SK-N-SH treated with all-trans-retinoic acid at 6 μM for 48 hours (cell line): ENCODE measurements around the gene SIRT4.

Experiments
- ATAC-seq: fragments of 200-7000 bp; cut with Tn5 transposase; 3 replicates; pipeline ENCODE4 v1.9.1; 2020; ENCODE audit warnings: mild to moderate bottlenecking, moderate library complexity
- ARNTL ChIP-seq: fragments of 450-650 bp; formaldehyde crosslinking; IDR thresholded peaks from 2 replicates; pipeline ENCODE4 v1.5.0; 2020; ENCODE audit warnings: low read depth, mild to moderate bottlenecking, moderate library complexity, borderline replicate concordance
- BACH2 ChIP-seq: fragments of 250-450 bp; sonication (Bioruptor Pico); IDR thresholded peaks from 2 replicates; pipeline ENCODE4 v1.9.0; 2021; ENCODE audit warnings: mild to moderate bottlenecking, borderline replicate concordance
- CREB5 ChIP-seq: fragments of 250-450 bp; sonication (Bioruptor Pico); IDR thresholded peaks from 2 replicates; pipeline ENCODE4 v1.5.1; 2020; ENCODE audit warnings: low read depth, mild to moderate bottlenecking, moderate library complexity
- CSDC2 ChIP-seq: fragments of 250-450 bp; sonication (Bioruptor Pico); IDR thresholded peaks from 2 replicates; pipeline ENCODE4 v1.5.0; 2020; ENCODE audit warnings: mild to moderate bottlenecking, moderate library complexity
- CSRNP3 ChIP-seq: fragments of 250-450 bp; sonication (Bioruptor Pico); IDR thresholded peaks from 2 replicates; pipeline ENCODE4 v1.5.1; 2021; ENCODE audit warnings: mild to moderate bottlenecking, moderate library complexity
- ESRRG ChIP-seq: fragments of 250-450 bp; sonication (Bioruptor Pico); IDR thresholded peaks from 2 replicates; pipeline ENCODE4 v1.6.1; 2021; ENCODE audit warnings: mild to moderate bottlenecking
- GLIS3 ChIP-seq: fragments of 250-450 bp; sonication (Bioruptor Pico); IDR thresholded peaks from 2 replicates; pipeline ENCODE4 v1.5.0; 2020; ENCODE audit warnings: mild to moderate bottlenecking, moderate library complexity
- ISL1 ChIP-seq: fragments of 250-450 bp; sonication (Bioruptor Pico); IDR thresholded peaks from 2 replicates; pipeline ENCODE4 v2.1.2; 2022; ENCODE audit warnings: mild to moderate bottlenecking, moderate library complexity
- POU6F1 ChIP-seq: fragments of 250-450 bp; sonication (Bioruptor Pico); IDR thresholded peaks from 2 replicates; pipeline ENCODE4 v1.8.0; 2021; ENCODE audit warnings: low read depth, mild to moderate bottlenecking, moderate library complexity, borderline replicate concordance
- PPARA ChIP-seq: fragments of 250-450 bp; sonication (Bioruptor Pico); IDR thresholded peaks from 2 replicates; pipeline ENCODE4 v1.5.0; 2020; ENCODE audit warnings: mild to moderate bottlenecking, borderline replicate concordance
- RARB ChIP-seq: fragments of 250-450 bp; sonication (Bioruptor Pico); IDR thresholded peaks from 2 replicates; pipeline ENCODE4 v1.8.0; 2021; ENCODE audit warnings: mild to moderate bottlenecking, moderate library complexity
- SNAI2 ChIP-seq: fragments of 250-450 bp; sonication (Bioruptor Pico); IDR thresholded peaks from 2 replicates; pipeline ENCODE4 v1.5.0; 2020; ENCODE audit warnings: mild to moderate bottlenecking, moderate library complexity
- TCF4 ChIP-seq: fragments of 250-450 bp; sonication (Bioruptor Pico); IDR thresholded peaks from 2 replicates; pipeline ENCODE4 v1.8.0; 2021; ENCODE audit warnings: mild to moderate bottlenecking, moderate library complexity, borderline replicate concordance
- TOX ChIP-seq: fragments of 250-450 bp; sonication (Bioruptor Pico); IDR thresholded peaks from 2 replicates; pipeline ENCODE4 v1.8.0; 2021; ENCODE audit warnings: mild to moderate bottlenecking, moderate library complexity, borderline replicate concordance
- TSHZ2 ChIP-seq: fragments of 250-450 bp; sonication (Bioruptor Pico); IDR thresholded peaks from 2 replicates; pipeline ENCODE4 v1.5.0; 2020; ENCODE audit warnings: mild to moderate bottlenecking, moderate library complexity
- ZC3H10 ChIP-seq: fragments of 250-450 bp; sonication (Bioruptor Pico); IDR thresholded peaks from 2 replicates; pipeline ENCODE4 v1.5.1; 2021; ENCODE audit warnings: mild to moderate bottlenecking, moderate library complexity
- ZFP3 ChIP-seq: fragments of 250-450 bp; sonication (Bioruptor Pico); IDR thresholded peaks from 2 replicates; pipeline ENCODE4 v1.5.0; 2020; ENCODE audit warnings: mild to moderate bottlenecking, moderate library complexity
- ZFP30 ChIP-seq: fragments of 450-650 bp; formaldehyde crosslinking; IDR thresholded peaks from 2 replicates; pipeline ENCODE4 v1.5.0; 2022; ENCODE audit warnings: mild to moderate bottlenecking, moderate library complexity
- ZNF565 ChIP-seq: fragments of 450-650 bp; formaldehyde crosslinking; conservative IDR thresholded peaks from 2 replicates; pipeline ENCODE4 v1.5.0; 2020; ENCODE audit warnings: low read depth, mild to moderate bottlenecking, moderate library complexity
- ZNF8 ChIP-seq: fragments of 450-650 bp; formaldehyde crosslinking; IDR thresholded peaks from 2 replicates; pipeline ENCODE4 v1.5.0; 2020; ENCODE audit warnings: mild to moderate bottlenecking, moderate library complexity

Gene SIRT4

GRCh38 chr12:120278137-120279069 is 23.7 kb upstream of the SIRT4 start:
- no peak for ATAC-seq
- no peak for TF ChIP-seq TSHZ2 (CRISPR knock-in tag)
- TF ChIP-seq BACH2 (CRISPR knock-in tag): no peak
- no peak for TF ChIP-seq RARB (CRISPR knock-in tag)
- no peak for TF ChIP-seq ZNF8 (CRISPR knock-in tag)
- TF ChIP-seq ARNTL (CRISPR knock-in tag): no peak
- no peak for TF ChIP-seq ZFP30 (CRISPR knock-in tag)
- TF ChIP-seq CREB5: no peak
- no peak for TF ChIP-seq ZFP3 (CRISPR knock-in tag)
- no peak for TF ChIP-seq GLIS3

GRCh38 chr12:120283318-120283717 is 18.8 kb upstream of the SIRT4 start:
- TF ChIP-seq POU6F1: no peak
- TF ChIP-seq GLIS3: no peak
- no peak for TF ChIP-seq ESRRG (CRISPR knock-in tag)
- no peak for TF ChIP-seq TOX (CRISPR knock-in tag)
- no peak for TF ChIP-seq CSRNP3 (CRISPR knock-in tag)
- no peak for TF ChIP-seq BACH2 (CRISPR knock-in tag)
- no peak for TF ChIP-seq ZC3H10 (CRISPR knock-in tag)
- no peak for TF ChIP-seq ISL1 (CRISPR knock-in tag)
- no peak for TF ChIP-seq PPARA (CRISPR knock-in tag)
- TF ChIP-seq ZNF8 (CRISPR knock-in tag): no peak
- no peak for TF ChIP-seq CREB5
- TF ChIP-seq TSHZ2 (CRISPR knock-in tag): no peak
- TF ChIP-seq RARB (CRISPR knock-in tag): no peak
- TF ChIP-seq ZFP30 (CRISPR knock-in tag): no peak
- no peak for ATAC-seq

GRCh38 chr12:120284381-120284780 is 17.7 kb upstream of the SIRT4 start:
- no peak for TF ChIP-seq TCF4 (CRISPR knock-in tag)
- no peak for TF ChIP-seq ZNF565 (CRISPR knock-in tag)
- TF ChIP-seq BACH2 (CRISPR knock-in tag): no peak
- no peak for TF ChIP-seq RARB (CRISPR knock-in tag)
- no peak for TF ChIP-seq PPARA (CRISPR knock-in tag)
- TF ChIP-seq GLIS3: no peak
- no peak for TF ChIP-seq CSDC2 (CRISPR knock-in tag)
- no peak for TF ChIP-seq ISL1 (CRISPR knock-in tag)
- no peak for TF ChIP-seq SNAI2 (CRISPR knock-in tag)

More at GRCh38 chr12:120284381-120284780, 17.7 kb upstream of the SIRT4 start:
- ATAC-seq: no peak
